HG02852 (cell line): ENCODE data around the gene TSTD2.
"Not testable (repeated sequence)": the region's sequence is repeated elsewhere in the genome, so short reads cannot be mapped to it uniquely, and the experiment has no call there.

Experiments
- ATAC-seq: cut with Tn5 transposase; IDR thresholded peaks from one replicate; pipeline ENCODE4 v1.9.1; 2021; ENCODE audit warnings: mild to moderate bottlenecking, moderate library complexity; ENCODE audit not compliant: unreplicated experiment

TSTD2 gene

GRCh38 chr9:97632248-97632984 is 752 bp downstream of the TSTD2 start:
- peak; percentile 7 for ATAC-seq

DNA sequence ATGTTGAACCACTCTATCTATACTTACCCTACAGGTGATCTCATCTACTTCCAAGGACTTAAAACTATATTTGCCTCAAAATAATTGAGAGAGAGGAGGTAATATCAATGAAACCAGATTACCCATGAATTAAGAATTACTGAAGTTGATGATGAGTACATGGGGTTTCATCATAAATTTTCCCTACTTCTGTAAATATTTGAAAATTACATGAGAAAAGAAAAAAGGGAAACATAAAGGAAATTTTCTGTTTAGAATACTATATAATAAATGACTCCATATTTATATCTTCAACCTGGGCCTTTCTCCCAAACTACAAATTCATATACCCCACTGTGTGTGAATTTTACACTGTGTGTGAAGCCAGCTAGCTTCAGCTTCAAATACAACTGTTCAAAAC is 2.6 kb downstream of the TSTD2 start:
- no peak for ATAC-seq

DNA sequence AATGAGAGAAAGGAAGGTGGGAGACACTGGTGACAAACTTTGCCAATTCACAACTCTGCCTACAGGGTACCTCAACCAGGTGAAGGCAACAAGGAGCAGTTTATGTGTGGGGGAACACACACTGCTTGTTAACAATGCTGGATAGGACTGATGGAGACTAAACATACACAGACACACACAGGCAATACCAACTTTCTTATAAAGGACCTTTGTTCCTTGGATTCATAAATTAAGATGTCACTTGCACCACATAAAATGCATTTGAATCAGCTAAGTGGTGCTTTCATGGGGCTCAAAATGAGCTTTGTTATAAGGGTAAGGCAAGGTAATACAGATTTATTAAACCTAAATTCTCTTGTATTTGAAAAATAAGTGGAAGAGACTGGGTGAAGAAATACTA is 4.0 kb downstream of the TSTD2 start:
- no peak for ATAC-seq

- ATAC-seq, result no peak
Observed at GRCh38 chr9:97628668-97629067, 4.5 kb downstream of the TSTD2 start.

GRCh38 chr9:97627624-97628023 is 5.5 kb downstream of the TSTD2 start:
- no peak for ATAC-seq

DNA sequence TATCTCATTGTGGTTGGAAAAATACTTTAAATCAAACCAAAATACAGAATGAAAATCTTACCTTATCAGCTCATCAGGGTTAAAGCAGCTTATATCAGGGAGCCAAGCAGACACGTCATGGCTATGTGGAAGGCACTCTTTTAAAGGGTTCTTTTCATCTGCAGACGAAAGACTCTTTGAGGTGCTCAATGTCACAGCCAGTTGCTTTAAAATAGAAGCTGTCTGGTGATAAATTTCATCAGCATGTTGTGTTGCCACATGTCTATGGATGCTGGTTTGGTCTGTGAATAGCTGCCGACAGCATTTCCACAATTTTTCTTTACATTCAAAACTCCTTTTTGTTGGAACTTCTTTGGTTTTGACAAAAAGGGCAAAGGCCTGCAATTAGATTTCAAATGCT is 7.5 kb downstream of the TSTD2 start:
- ATAC-seq, result no peak

DNA sequence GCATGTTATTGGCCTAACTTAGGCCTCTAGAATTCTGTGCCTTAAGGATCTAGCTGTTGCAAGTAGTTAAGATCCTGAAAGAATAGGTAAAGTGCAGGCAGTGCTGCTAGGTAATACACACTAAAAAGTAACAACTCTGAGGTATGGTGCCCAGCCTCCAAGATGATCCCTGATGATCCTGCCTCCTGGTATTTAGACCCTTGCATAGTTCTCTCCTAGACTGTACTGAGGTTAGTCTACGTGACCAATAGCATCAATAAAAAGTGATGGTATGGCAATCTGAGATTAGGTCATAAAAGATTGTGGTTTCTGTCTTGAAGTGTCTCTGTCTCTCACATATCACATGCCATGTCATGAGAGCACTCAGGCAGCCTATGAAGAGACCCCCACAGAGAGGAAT is 9.2 kb downstream of the TSTD2 start:
- ATAC-seq, result no peak

- ATAC-seq, result not testable (repeated sequence)
Observed at GRCh38 chr9:97622483-97622882, 10.7 kb downstream of the TSTD2 start.

DNA sequence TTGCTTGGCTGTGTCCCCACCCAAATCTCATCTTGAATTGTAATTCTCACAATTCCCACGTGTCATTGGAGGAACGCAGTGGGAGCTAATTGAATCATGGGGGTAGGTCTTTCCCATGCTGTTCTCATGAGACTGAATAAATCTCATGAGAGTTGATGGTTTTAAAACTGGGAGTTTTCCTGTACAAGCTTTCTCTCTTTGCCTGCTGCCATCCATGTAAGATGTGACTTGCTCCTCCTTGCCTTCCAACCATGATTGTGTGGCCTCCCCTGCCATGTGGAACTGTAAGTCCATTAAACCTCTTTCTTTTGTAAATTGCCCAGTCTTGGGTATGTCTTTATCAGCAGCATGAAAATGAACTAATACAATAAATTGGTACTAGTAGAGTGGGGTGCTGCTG is 13.1 kb downstream of the TSTD2 start:
- ATAC-seq, result not testable (repeated sequence)

DNA sequence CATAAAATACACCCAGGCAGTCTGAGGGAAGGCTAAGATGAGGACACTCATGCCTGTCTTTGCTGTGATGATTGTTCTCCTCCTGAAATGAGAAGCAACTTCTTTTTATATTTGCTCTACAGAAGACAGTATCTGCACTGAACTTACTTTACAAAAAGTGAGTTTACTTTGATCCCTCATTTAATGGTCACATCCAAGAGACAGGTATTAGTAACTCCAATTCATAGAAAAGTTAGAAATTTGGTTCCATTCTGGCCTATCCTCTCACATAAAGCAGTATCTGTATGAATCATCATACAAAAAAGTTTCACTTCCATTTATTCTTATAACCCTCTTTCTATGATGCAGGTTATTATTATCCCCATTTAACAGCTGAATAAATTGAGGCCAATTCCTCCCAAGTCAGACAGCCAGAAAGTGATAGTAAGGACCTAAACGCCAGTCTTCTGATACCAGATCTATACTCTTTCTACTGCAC is 15.2 kb downstream of the TSTD2 start:
- ATAC-seq, result no peak

GRCh38 chr9:97615439-97616072 is 17.6 kb downstream of the TSTD2 start:
- ATAC-seq, result no peak

GRCh38 chr9:97604901-97605645 is 28.1 kb downstream of the TSTD2 start:
- no peak for ATAC-seq

DNA sequence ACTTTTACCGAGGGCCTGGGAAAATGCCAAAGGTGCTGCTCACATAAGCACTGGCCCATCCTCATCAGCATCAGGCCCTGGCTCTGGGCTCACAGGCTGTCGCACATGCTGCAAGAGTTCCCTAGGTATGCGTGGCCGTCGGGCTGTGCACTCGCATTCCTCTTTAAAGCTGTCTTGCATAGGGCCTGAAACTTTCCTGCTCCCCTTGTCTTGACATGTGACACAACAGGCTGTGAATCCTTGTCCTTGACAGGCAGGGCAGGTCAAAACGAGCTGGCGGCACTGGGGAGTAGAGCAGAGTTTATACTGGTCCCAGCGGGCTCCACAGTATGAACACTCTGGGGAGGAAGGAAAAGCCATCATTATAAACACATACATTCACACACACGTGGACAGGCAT is 30.7 kb downstream of the TSTD2 start:
- no peak for ATAC-seq

GRCh38 chr9:97601228-97601898 is 31.8 kb downstream of the TSTD2 start:
- ATAC-seq, result no peak

- ATAC-seq, result no peak
Observed at GRCh38 chr9:97600531-97601227, 32.5 kb downstream of the TSTD2 start.

DNA sequence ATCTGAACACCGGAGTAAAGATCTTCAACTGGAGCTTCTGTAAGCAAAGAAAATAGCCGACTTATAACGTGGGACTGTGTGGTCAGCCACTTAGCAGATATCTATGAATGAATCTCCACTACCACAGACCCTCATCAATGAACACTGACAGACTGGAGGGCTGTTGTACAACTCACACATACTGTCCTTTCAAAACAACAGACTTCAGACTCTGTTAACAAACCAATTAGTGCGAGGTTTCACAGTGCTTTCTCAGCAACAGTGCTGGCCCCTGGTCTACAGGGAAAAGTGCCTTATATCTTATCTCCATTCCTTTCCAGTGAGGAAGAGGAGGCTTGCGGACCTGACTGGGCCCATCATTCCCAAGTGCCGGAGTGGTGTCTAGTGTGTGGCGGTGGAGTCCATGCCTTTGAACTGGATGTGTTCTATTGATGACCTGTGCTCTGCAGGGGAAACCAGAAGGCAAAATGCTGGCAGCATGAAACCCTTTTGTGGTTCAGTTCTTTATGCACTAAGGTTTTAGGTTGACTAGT is 33.8 kb downstream of the TSTD2 start:
- ATAC-seq, result no peak

DNA sequence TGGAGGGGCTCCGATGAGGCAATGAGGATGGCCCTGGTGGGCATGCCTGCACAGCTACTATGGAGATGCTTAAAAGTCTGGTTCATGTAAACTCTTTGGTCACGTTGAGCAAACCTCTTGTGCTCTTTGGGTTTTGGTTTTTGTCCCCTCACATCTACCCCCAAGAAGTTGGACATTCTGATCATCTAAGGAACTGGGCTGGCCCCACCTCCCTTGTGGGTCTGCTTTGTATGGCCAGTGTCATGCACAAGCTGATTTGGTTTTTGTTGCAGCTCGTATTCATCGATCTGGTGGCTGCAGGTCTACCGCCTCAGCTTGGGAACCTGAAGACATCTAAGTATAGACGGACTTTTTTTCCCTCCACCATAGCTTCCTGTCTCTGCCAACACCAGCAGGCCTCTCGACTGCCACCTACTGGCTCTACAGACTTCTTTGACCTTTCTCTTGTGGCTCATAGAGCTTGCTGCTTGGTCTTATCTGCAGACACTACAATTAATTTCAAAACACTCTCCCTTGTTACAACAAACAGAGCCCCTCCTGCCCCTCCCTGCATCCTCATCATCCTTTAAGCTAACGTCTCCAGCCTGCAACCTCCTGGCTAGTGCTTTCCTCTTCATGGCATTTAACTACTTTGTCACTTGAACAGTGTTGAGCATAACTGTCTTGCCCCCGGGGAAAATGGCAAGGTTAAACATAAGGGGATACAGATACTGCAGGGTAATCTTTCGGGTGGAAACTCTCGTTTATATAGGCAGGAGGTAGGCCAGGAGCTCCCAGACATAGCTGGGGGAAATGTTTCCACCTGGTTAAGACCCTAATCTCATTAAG is 34.5 kb downstream of the TSTD2 start:
- peak; percentile 85 for ATAC-seq

DNA sequence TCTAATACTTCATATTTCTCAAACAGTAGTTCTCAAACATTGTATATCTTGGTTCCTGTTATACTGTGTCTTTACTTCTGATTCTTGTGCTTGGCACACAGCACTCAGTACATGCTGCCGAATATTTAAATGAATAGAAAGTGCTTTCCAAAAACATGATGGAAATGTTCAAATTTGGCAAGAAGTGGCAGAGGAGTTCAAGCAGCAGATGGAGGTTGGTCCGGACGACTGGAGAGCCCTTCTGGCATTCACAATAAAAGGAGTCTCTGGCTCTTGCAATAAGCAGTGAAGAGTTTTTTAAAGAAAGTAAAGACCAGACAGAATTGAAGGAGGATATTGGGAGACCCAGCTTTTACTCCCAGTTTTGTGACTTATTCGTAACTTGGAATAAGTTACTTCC is 36.3 kb downstream of the TSTD2 start:
- no peak for ATAC-seq

- ATAC-seq, result no peak
Observed at GRCh38 chr9:97594381-97594921, 38.7 kb downstream of the TSTD2 start.
